Measurements from ENCODE around the gene ZC3H18.

DNA sequence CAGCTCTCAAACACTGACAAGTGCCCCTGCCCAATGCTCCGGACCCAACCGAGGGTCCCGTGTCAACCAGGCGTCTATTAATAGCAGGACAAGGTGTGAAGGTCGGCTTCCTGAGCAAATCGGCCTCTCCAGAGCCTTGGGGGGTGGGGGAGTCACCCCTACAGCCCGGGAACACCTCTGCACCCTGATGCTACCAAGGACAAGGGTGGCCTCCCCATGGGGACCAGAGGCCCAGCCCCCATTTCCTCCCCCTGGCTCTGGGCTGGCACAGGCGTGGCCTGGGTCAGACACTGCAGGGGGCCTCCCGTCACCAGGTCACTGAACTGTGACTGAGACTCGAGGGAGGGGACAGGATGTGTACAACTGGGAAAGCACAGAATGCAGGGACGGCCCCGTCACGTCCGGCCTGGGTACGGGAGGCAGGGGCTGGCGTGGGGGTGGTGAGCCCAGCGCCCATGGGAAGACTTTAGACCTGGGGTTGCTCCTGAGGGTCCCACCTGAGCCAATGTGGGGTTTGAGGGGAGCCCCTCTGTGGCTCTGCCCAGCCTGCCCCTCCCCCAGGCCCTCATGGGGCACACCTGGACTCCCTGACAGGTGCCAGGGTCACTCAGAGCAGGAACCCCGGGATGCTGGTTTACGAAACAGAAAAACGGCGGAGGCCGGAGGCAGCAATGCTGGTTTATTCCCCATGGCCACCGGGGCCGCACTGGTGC is 81.2 kb downstream of the ZC3H18 start:
- no peak for TF ChIP-seq EZH2 (IDR thresholded peaks at IDR 0.05)
- no peak for TF ChIP-seq POLR2AphosphoS5 (IDR thresholded peaks at IDR 0.05; ENCODE audit: borderline replicate concordance, low read depth, low read length)
- no peak for TF ChIP-seq FOXP2 (optimal IDR thresholded peaks at IDR 0.05; ENCODE audit: control extremely low read depth, extremely low read length, insufficient read depth)
